ENCODE data around the gene VTN.

Gene VTN

DNA sequence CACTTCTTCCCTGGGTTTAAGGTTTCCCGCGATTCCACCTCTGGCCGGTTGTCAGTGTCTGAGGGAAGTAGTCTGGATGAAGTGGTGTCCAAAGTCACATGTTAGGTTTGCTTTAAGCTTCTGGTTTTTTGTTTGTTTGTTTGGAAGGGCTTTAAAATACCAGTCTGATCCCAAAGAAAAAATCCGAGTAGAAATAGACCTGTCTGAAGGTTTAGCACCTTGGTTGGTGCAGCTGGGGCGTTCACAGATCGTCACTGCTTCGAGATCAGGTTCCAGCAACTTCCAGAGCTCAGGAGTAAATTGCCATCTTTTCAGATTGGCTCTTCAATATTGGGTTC is 50.5 kb downstream of the VTN start:
- TF ChIP-seq ZNF565 (CRISPR knock-in tag; conservative IDR thresholded peaks at IDR 0.05; ENCODE audit: low read depth), result no peak
- no peak for TF ChIP-seq TSHZ2 (CRISPR knock-in tag; IDR thresholded peaks at IDR 0.05)
- TF ChIP-seq BACH2 (CRISPR knock-in tag; IDR thresholded peaks at IDR 0.05; ENCODE audit: borderline replicate concordance), result no peak
- TF ChIP-seq ZC3H10 (CRISPR knock-in tag; IDR thresholded peaks at IDR 0.05), result no peak
- no peak for TF ChIP-seq ZFP3 (CRISPR knock-in tag; IDR thresholded peaks at IDR 0.05)
- no peak for TF ChIP-seq CSRNP3 (CRISPR knock-in tag; IDR thresholded peaks at IDR 0.05)
- no peak for TF ChIP-seq GLIS3 (CRISPR knock-in tag; IDR thresholded peaks at IDR 0.05)
- no peak for TF ChIP-seq ZFP30 (CRISPR knock-in tag; IDR thresholded peaks at IDR 0.05)
- no peak for TF ChIP-seq CREB5 (CRISPR knock-in tag; IDR thresholded peaks at IDR 0.05; ENCODE audit: low read depth)
- TF ChIP-seq SNAI2 (CRISPR knock-in tag; IDR thresholded peaks at IDR 0.05), result no peak
- TF ChIP-seq ARNTL (CRISPR knock-in tag; IDR thresholded peaks at IDR 0.05; ENCODE audit: borderline replicate concordance, low read depth), result no peak
- no peak for TF ChIP-seq TCF4 (CRISPR knock-in tag; IDR thresholded peaks at IDR 0.05; ENCODE audit: borderline replicate concordance)
- no peak for TF ChIP-seq ESRRG (CRISPR knock-in tag; IDR thresholded peaks at IDR 0.05)
- peak; percentile 16; the same call in 2 of the 3 replicates for ATAC-seq

- TF ChIP-seq BACH2 (CRISPR knock-in tag; IDR thresholded peaks at IDR 0.05; ENCODE audit: borderline replicate concordance) (no peak), CREB5 (CRISPR knock-in tag; IDR thresholded peaks at IDR 0.05; ENCODE audit: low read depth) (no peak), ZFP3 (CRISPR knock-in tag; IDR thresholded peaks at IDR 0.05) (no peak), ZNF565 (CRISPR knock-in tag; conservative IDR thresholded peaks at IDR 0.05; ENCODE audit: low read depth) (no peak), CSRNP3 (CRISPR knock-in tag; IDR thresholded peaks at IDR 0.05) (no peak), OSR1 (CRISPR knock-in tag; IDR thresholded peaks at IDR 0.05) (no peak), ZNF8 (CRISPR knock-in tag; IDR thresholded peaks at IDR 0.05) (no peak), RARB (CRISPR knock-in tag; IDR thresholded peaks at IDR 0.05) (no peak), PPARA (CRISPR knock-in tag; IDR thresholded peaks at IDR 0.05; ENCODE audit: borderline replicate concordance) (no peak), ISL1 (CRISPR knock-in tag; IDR thresholded peaks at IDR 0.05) (no peak), ZNF70 (CRISPR knock-in tag; IDR thresholded peaks at IDR 0.05) (no peak)
- ATAC-seq, result peak; percentile 99
Measured at GRCh38 chr17:28318759-28319597, 51.1 kb downstream of the VTN start, which contains the start of gene TMEM97. Gene TMEM97, plus strand, starts transcription at chr17:28319200. Its CDS starts 40 bp downstream, at chr17:28319240.

DNA sequence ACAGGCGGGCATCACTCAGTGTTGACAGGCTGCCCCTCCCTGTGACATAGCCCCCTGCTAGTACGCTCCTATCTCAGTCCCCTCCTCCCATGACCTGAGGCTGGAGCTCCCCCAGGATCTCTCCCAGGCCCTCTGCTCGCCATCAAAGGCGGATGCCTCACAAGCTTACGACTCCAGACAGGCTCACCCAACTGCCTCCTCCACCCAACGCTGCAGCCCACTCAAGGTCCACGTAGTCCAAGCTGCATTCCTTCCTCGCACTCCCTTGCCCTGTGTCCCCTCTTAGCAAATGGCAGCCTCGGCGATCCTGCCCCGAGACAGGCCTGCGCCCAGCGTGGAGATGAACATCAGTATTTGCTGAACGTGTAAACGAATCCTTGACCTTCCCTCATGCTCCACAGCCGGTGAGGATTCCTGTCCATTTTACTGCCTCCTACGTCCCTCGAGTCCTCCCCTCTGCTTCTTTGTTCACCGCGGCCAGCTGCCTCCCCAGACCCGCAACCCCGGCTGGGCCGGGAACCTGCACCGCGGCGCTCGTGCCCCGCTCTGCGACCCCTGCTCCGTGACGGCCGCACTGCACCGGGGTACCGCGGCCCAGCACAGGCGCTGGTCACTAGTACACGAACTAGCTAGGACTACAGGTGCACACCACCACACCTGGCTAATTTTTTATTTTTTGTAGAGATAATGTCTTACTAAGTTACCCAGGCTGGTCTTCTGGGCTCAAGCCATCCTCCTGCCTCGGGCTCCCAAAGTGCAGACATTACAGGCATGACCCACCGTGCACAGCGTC is 51.9 kb downstream of the VTN start:
- peak; percentile 9 for ATAC-seq
- no peak for TF ChIP-seq TSHZ2 (CRISPR knock-in tag; IDR thresholded peaks at IDR 0.05)
- TF ChIP-seq ISL1 (CRISPR knock-in tag; IDR thresholded peaks at IDR 0.05), result no peak
- no peak for TF ChIP-seq ZC3H10 (CRISPR knock-in tag; IDR thresholded peaks at IDR 0.05)

Data from SK-N-SH treated with all-trans-retinoic acid at 6 μM for 48 hours (cell line).